HG03280 (cell line): ENCODE results near the gene RORC.
"Not testable (repeated sequence)": the region's sequence is repeated elsewhere in the genome, so short reads cannot be mapped to it uniquely, and the experiment has no call there.

Experiments used
- ATAC-seq: cut with Tn5 transposase; IDR thresholded peaks from one replicate; pipeline ENCODE4 v1.9.1; 2021; ENCODE audit warnings: mild to moderate bottlenecking, moderate library complexity; ENCODE audit not compliant: unreplicated experiment

Gene RORC

DNA sequence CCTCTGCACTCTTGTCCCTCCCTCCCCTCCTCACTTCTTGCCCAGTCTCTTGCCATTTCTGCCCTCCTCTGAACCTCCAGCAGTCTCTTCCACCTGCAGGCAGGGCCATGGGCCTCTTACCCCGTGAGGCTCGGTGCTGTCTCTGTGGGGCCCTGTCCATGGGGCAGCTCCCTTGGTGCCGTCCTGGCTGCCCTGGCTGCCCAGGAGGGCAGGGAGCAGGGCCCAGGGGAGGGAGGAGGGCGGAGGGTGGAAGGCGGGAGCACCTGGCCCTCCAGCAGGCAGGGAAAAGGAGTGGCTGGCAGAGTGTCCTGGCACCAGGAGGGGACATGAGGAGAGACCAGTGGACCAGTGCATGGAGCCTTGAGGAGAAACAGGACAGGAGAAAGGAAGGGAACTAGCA, at the start of gene RORC:
RORC (minus strand) TSS at position 198 of the 400 bp plus-strand sequence; CDS start at position 160, 38 bp downstream.
- ATAC-seq: no peak

DNA sequence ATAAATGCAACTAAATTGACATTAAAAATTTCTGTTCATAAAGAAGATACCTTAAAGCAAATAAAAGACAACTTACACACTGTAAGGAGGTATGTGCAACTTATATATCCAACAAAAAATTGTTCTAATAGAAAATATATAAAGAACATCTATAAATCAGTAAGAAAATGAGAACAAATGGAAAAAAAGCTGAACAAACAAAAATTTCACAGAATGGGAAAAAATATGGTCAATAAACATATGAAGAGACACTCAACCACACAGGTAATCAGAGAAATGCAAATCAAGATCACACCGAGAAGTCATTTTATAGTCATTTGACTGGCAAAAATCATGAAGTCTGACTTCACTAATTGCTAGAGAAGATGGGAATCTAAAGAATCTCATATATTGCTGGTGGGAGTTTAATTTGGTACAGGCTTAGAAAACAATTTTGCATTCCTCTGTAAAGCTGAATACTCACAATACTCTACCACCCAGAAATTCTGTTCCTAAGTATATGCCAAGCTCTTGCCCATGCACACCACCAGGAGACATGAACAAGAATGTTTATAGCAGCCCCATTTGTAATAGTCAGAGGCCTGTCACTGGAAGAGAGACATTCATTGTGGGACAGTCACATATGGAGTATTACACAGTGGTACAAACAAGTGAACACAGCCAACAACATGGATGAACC, 44.0 kb upstream of the RORC start:
- no peak for ATAC-seq

DNA sequence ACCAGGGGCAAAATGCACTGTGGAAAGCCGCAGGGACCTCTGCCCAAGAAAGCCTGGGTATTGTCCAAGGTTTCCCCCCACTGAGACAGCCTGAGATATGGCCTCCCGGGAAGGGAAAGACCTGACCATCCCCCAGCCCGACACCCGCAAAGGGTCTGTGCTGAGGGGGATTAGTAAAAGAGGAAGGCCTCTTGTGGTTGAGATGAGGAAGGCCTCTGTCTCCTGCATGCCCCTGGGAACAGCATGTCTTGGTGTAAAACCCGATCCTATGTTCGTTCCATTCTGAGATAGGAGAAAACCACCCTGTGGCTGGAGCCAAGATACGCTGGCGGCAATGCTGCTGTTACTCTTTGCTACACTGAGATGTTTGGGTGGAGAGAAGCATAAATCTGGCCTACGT, 41.2 kb upstream of the RORC start:
- ATAC-seq: not testable (repeated sequence)

DNA sequence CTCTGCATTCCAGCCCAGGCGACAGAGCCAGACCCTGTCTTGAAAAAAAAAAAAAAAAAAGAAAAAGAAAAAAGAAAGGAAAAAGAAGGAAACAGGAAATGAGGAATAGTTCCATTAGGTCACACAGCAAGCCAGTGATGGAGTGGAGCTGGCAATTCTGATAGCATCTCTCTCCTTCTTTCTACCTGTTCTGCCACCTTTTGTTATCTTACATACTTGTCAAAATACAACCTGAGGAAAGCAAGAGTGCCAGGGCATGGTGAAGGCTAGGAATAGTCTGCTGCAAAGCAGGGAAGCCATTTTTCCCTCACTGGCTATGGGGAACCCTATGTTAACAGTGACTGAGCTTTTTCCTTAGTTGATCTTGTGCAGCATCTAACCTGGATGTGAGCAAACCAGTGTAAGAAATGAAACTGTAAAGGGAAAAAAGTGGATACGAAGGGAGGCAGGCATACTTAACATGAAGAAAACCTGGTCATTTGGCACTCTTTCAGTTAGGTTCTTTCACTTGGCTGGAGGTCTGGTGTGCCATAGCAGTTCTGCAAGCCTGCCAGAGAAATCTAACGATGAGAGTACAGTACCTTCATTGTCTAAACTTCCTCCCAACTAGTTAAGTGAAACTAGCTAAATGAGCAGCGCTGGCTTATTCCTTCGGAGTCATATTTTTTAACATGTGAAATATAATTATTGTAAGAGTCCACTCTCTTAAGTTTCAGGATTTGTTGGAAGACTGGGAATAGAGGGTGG, 39.9 kb upstream of the RORC start:
- ATAC-seq: no peak

DNA sequence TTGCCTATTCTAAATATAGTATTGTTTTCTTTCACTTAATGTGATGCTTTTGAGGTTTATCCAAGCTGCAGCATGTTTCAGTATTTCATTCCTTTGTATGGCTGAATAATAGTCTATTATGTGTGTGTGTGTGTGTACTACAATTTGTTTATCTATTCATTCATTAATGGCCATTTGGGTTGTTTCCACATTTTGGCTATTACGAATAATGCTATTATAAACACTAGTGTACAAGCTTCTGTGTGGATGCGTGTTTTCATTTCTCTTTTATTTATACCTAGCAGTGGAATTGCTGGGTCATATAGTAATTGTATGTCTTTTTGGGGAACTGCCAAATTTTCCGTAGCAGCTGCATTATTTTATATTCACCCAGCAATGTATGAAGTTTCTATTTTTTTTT, 36.9 kb upstream of the RORC start:
- ATAC-seq: no peak

DNA sequence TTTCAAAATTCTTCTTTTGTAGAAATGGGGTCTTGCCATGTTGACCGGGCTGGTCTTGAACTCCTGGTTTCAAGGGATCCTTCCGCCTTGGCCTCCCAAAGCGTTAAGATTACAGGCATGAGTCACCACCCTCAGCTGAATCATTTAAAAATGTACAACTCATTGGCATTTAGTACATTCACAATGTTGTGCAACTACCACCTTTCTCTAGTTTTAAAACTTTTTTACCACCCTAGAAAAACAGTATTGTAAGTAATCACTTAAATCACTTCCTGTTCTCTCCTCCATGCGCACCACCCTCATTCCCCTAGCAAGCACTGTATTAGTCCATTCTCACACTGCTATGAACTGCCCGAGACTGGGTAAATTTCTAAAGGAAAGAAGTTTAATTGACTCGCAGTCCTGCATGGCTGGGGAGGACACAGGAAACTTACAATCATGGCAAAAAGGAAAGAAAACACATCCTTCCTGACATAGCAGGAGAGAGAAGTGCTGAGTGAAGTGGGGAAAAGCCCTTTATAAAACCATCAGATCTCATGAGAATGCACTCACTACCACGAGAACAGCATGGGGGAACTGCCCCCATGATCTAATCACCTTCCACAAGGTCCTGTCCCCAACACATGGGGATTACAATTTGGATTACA, 36.3 kb upstream of the RORC start:
- ATAC-seq: no peak

DNA sequence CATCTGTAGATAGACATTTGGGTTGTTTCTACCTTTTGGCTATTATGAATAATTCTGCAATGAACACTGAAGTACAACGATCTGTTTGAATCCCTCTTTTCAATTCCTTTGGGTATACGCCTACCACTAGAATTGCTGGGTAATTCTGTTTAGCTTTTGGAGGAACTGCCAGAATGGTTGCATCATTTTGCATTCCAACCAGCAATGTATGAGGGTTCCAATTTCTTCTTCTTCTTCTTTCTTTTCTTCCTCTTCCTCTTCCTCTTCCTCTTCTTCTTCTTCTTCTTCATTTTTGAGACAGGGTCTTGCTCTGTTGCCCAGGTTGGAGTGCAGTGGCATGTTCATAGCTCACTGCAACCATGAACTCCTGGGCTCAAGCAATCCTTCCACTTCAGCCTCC, 35.7 kb upstream of the RORC start:
- no peak for ATAC-seq

DNA sequence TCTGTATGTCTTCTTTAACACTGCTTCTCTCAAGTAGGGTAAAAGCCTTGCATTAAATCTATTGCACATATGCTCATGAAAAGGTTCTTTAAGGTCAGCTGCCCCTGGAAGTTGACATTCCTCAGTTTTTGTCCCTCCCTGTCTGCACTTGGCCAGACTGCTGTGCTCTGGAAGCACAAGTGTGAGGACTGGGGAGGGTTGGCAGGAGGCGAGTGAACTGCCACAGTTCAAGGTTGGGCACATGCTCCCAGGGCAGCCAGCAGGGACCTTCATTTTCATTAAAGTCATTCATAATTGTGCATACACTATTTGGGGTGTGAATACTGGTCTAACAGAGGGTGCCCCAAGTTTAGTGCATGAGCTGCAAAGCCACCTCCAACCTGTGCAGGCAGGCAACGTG, 32.8 kb upstream of the RORC start:
- no peak for ATAC-seq

DNA sequence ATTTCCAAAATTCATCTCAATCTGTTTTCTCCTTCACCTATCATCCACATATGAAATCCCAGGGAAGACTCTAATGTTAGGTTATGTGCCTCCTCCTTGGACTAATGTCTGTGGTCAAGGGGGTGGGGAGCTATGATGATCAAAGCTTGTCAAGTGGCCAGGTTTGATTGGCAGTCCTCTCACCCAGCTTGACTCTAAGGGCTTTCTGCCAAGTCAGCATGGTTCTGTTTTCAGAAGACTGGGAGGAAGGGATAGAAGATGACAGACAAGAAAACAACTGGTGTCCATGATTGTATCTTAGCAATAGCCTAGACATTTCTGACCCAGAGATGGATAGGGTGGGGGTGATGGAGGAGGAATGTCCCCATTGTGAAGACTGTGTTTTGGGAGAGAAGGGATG, 31.0 kb upstream of the RORC start:
- ATAC-seq: no peak

DNA sequence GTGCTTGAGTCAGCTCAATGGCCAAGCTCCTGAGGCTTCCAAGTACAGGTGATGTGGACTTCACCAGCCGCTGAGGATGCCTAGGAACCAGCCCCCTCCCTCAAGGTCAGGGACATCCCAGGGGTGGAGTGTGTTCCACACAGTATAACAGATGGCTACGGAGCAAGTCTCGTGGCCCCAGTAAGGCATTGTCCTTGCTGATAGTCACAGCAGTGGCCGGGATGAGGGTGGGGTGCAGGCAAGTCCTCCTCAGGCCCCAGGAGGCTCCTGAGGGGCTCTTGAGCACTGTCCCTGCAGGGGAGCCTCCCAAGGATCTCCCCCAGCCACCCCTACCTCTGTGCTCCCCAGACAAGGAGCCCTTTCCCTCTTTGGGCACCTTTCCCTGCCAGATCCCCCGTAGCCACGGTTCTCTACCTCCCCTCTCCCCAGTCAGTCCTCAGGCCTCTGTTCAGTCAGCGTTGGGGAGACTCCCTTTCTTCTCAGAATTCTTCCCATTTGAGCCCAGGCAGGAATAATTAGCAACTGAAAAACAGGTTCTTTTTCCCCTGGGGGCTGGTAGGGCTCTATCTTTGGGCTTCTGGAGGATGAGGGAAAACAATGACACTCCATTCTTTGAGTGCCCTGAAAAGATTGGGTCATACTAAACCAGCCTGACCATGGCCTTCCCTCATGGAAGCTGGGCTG, 29.0 kb upstream of the RORC start:
- no peak for ATAC-seq

DNA sequence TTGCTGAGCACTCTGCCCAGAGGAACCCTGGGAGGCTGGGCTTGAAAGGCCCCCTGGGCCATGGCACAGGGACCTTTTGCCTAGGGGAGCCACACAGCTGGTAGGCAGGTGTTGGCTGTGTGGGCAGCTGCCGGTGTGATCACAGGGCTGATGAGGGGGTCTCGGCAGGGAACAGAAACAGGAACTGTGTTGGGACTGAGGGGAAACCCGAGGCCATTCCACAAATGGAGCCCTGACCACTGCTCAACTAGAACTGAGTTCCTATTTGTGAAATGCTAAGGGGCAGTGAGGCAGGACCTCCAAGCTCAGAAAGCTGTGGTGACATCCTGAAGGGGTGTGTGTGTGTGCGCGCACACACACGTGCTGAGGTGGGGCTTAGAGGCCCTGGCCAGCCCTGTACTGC, 28.3 kb upstream of the RORC start:
- no peak for ATAC-seq

DNA sequence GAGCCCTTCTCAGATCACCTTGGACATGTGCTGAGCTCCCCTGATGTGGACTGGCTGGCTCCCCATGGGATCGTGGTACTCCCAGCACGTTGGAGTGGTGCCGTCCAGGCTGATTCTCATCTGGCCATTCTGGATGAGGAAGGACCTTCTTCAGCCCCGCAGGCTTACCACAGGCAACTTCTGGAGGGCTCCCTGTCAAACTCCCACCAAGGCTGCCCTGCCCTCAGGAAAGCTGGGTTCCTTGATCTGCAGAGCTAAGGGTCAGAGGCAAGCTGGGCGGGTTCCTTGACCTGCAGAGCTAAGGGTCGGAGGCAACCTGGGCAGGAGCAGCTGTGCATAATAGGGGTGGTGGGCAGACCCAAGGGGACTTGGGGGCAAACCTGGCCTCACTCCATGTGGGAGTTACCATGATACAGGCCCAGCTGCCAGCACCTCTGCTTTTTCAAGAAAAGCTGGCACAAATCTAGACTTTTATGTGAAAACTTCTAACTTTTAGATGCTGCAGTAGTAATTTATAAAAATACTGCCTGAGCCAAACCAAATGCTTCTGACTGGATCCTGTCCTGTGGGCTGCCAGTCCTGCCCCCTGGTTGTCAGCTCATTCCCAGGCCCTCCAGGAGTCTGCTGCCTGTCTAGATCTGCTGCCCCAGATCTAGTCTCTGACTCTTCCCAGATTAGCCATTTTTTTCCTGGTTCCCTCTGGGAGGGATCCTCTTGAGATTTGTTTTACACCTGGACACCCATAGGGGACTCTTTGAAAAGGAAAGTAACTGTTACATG, 27.5 kb upstream of the RORC start:
- ATAC-seq: no peak

DNA sequence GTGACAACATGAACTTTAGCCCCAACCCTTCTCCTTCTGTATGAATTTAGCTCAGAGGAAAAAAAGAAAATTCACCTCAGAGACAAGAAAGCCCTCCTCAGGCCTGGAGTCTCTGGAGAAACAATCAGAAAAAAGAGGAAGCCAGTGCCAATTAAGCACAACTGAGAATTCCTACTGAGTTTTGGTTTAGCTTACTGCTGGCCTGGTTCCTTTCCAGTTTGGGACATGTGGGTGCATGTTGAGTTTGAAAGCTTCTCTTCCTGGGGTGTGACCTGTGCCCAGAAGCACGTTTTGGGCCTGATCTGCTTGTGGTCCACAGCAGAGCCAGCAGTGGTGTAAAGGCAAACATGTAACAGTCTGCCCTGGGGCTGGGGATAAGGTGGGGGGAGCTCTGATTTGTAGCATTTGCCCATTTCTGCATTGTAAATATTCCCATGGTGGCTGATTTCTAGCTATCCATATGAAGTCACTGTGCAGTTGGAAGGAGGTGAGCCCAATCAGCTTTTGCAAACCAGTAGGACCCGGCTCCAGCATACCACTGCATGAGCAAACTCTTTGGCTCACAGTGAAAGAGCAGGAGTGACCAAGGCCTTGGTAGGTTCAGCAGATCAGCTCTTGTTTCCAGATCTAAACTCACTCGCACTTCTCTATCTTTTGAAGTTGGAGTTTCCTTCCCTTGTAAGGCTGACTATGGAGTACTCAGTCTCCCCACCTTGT, 26.6 kb upstream of the RORC start:
- no peak for ATAC-seq

DNA sequence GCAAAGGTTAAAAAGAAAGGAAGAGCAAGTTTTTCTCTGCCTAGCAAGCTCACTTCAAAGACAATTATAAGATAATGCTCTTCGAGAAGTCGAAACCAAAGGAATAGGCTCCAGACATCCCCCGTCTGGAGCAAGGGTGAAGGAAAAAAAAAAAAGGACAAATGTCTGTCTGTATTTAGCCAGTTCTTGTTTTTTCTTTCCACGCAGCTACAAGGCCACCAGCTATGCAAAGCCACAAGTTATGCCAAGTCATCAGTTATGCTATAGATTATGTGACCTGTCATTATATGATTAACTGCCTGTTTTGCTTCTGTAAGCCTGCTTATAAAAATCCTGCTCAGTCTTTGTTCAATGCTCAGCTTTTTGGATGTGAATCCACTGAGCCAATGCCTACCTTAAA, 24.3 kb upstream of the RORC start:
- ATAC-seq: no peak

DNA sequence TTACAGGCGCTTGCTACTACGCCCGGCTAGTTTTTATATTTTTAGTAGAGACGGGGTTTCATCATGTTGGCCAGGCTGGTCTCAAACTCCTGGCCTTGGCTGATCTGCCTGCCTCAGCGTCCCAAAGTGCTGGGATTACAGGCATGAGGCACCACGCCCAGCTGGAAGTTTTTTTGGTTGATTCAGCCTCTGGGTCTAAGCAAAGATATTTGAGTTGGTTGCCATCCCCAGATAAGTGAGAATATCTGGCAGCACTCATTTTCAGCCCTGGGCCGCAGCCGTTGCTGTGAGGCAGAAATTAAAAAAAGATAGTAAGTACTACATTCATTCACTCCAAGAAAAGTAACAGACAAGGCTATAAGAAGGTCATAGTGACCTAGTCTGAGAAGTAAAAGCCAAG, 23.9 kb upstream of the RORC start:
- ATAC-seq: not testable (repeated sequence)

DNA sequence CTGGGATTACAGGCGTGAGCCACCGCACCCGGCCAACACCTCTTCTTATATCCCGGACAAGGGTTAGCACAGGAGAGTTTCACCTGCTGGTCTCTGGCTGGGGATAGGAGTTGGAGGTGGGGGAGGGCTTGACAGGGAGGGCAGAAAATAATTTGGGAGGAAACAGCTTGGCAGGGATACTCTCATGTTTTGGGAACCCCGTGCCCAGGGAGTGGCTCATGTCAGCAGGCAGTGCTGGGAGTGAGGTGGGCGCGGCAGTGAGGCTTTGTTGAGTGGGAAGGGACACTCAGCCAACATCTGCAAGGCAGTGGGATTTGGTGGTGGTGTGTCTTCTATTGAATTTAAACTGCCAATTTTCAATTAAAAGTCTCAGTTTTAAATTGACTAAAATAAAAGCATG, 23.1 kb upstream of the RORC start:
- ATAC-seq: no peak

DNA sequence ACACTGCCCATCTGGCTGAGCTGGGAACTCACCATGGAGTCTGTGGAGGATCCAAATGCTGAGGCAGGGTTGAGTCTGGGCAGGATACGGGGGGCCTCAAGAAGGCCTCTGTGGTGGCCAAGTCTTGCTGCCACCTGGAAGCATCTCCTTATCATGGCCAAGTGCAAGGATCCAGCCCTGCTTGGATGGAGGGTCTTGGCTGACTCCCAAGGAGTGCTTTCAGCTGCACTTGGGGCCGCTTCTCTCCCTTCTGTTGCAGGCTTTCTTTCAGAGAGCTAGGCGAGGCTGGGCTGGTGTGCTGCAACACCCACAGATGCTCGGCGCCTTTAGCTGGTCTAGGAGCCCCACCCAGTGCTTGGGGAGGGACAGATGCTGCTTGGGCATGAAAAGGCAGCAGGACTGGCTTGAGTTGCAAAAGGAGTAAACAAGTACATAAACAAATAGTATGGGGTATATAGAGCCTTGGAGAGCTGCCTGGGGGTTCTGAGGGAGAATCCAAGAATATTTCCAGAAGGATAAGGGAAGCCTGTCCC, 21.9 kb upstream of the RORC start, which contains the start of gene THEM5:
THEM5 (minus strand) TSS at position 302 of the 533 bp plus-strand sequence; CDS start at position 155, 147 bp downstream.
- ATAC-seq: no peak

DNA sequence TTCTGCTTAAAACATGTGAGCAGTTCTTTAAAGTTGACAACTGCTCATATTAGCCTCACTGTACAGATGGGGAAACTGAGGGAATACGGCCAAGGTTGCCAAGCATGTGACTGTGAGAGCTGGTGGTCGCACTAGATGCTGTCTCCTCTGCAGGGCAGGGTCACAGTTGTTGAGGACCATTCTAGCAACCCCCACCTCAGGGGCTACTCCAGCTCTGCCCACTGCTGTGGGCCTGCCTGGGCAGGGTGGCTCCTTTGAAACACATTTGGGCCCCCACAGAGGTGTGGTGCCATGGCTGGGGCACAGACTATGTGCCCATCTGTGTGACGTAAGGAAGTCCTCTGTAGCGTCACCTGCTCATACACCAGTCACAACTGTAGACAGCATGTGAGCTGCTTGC, 21.1 kb upstream of the RORC start:
- ATAC-seq: no peak

DNA sequence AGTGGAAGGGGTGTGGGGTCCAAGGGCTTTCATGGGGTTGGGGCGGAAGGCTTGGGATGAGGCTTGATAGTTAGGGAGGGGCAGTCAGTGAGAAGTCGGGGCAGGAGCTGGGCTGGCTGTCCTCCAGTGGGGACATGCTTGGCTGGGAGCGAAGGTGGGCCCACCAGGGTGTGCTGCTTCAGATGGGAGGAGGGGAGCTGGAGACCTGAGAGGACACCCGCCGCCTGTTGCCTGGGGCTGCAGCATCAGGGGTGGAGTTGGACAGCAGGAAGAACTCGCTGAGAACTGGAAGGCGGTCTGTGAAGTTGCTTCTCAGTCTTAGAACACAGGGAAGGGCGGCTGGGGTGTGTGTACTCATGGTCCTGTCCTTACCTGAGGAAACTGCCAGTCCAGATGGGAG, 20.3 kb upstream of the RORC start:
- ATAC-seq: no peak

DNA sequence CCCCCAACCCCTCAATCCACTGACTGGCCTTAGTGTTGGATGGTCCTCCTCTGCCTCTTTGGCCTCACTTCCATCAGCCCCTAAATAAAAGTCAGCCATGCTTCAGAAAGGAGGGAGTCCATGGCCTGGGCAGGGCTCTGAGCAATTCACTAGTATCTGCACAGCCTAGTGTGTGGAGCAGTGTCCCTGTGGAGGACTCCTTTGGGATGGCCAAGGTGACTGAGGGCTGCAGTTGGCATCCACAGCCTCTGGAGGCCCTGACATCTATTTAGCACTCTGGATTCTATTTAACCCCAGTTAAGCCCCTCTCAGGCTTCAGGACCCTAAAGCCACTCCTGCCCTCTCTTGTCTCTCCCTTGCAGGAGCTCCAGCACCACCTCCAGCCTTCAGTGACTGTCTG, 18.3 kb upstream of the RORC start:
- ATAC-seq: no peak
